HG02798 (cell line): ENCODE measurements around the gene RTN1.

Source experiments
- ATAC-seq: cut with Tn5 transposase; IDR thresholded peaks from one replicate; pipeline ENCODE4 v1.9.1; 2021; ENCODE audit warnings: mild to moderate bottlenecking; ENCODE audit not compliant: unreplicated experiment, poor library complexity

RTN1 gene, protein sequence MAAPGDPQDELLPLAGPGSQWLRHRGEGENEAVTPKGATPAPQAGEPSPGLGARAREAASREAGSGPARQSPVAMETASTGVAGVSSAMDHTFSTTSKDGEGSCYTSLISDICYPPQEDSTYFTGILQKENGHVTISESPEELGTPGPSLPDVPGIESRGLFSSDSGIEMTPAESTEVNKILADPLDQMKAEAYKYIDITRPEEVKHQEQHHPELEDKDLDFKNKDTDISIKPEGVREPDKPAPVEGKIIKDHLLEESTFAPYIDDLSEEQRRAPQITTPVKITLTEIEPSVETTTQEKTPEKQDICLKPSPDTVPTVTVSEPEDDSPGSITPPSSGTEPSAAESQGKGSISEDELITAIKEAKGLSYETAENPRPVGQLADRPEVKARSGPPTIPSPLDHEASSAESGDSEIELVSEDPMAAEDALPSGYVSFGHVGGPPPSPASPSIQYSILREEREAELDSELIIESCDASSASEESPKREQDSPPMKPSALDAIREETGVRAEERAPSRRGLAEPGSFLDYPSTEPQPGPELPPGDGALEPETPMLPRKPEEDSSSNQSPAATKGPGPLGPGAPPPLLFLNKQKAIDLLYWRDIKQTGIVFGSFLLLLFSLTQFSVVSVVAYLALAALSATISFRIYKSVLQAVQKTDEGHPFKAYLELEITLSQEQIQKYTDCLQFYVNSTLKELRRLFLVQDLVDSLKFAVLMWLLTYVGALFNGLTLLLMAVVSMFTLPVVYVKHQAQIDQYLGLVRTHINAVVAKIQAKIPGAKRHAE

DNA sequence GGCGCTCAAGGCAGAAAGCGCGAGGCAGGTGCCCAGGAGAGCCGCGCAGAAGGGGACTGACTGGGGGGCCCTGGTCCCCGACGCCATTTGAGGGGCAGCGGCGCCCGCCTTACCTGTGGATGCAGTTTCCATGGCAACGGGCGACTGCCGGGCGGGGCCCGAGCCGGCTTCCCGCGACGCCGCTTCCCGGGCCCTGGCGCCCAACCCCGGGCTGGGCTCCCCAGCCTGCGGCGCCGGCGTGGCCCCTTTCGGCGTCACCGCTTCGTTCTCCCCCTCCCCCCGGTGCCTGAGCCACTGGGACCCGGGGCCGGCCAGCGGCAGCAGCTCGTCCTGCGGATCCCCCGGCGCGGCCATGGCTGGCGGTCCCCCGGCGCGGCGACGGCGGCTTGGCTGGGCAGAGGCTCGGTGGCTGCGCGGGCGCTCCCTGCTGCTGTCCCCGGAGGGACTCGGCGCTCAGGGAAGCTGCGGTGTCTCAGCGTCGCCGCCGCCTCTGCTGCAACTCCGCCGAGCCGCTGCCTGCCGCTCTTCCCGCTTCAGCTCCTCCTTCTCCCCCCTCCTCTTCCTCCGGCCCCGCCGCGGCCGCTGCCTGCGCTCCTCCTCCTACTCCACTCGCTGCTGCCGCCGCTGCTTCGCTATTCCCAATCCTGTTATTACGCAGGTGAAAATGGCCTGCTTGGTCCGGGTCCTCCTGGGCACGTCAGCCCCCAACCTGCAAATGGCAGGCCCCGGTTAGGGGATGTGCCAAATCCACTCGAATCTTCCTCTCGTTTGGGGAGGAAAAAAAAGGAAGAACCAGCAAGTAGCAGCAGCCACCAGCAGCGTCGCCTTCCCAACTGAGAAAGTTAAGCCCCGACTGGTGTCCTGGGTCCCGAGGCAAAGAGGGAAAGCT lies at the start of gene RTN1:
RTN1 (minus strand) TSS at position 500 of the 889 bp plus-strand sequence; CDS start at position 354, 146 bp downstream.
- peak; percentile 79 for ATAC-seq

DNA sequence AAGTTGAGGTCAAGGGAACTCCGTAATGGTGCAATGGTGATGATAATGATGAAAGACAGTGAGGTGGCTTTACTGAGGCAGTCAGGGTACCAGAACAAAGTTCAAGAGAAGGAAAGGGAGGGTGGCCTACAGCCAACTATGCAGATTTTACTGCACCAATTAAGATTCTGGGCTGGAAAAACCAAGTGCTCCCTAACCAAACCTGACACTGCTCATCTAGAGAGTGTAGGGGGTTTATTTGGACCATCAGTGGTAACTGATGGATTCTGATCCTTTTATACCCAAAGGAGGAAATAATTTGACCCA lies 49.8 kb upstream of the RTN1 start:
- no peak for ATAC-seq

DNA sequence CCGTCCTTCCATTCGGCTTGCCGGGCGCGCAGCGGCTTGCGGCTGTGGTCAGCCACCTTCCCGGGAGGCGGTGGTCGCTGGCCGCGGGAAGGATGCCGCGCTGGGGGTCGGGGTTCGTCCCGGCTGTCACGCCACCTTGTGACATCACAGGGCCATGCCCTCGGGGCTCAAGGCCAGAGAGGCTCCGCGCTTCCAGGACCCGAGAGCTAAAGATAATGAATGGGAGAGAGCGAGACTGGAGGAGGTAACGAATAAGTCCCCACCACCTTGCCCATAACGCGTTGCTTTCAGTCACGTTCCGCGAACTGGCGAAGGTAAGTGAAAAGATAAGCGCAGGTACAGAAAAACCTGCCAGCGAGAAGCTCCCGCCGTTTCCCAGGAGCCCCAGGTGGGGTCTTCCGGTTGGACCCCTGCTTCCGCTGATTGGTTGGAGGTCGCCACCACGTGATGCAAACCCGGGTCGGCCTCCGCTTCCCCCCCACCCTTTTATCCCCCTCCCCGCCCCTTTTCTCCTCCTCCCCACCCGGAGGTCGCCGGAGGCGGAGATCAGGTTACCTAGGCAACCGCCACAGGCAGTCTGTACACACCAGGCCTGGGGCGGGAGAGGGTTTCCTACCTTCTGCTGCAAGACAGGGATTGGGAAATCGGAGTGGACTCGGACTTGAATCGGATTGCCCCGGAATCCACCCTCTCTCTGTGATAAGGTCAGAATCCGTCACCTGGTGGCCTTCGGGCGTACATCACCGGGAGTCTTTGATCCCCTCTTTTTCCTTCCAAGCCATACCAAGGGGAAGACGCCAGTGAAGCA lies 49.2 kb upstream of the RTN1 start, which contains the start of gene LRRC9:
LRRC9 (plus strand) TSS at position 575 of the 808 bp plus-strand sequence.
- no peak for ATAC-seq

DNA sequence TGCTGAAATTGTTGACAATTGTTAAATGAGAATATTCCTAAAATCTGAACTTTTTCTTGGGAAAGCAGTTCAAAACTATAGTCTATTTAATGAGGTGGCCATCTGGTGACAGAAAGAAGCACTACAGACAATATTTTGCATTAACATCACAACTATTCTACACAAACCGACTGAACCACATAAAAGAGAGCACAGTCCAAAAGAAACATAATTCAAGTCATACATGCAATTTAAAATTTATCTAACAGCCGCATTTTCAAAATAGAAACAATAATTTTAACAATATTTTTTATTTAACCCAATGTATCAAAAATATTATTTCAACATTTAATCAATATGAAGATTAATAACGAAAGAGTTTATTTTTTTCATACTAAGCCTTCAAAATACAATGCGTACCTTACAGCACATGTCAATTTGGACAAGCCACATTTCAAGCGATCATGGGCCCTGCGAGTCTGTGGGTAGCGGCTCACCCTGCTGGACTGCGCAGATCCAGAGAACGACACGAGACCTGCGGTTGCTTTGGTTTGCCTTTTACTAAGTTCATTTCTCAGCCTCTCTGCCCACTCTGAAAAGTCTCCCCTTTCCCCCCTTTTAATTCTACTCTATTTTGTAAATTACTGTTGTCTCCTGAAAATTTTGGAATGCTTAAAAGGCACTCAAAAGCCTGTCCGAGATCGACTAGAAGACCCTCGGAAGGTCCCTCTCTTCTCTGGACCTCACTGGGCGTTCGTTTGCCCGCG lies 48.4 kb upstream of the RTN1 start:
- ATAC-seq: peak; percentile 55

DNA sequence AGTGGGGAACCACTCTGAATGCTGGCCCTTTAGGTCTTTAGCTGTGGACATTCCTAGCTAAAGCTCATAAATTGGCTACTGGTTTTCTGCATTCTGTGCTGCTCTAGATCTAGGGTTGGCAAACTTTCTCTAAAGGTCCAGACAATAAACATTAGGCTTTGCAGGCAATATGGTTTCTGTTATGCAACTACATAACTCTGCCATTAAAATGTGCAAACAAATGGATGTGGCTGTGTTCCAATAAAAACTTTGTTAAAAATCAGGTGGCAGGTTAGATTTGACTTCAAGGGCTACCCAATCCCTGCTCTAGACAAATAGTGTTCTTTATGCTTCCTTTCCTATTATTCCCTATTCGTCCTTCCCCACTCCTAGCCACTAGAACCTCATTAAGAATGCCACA lies 42.6 kb upstream of the RTN1 start:
- ATAC-seq: no peak

DNA sequence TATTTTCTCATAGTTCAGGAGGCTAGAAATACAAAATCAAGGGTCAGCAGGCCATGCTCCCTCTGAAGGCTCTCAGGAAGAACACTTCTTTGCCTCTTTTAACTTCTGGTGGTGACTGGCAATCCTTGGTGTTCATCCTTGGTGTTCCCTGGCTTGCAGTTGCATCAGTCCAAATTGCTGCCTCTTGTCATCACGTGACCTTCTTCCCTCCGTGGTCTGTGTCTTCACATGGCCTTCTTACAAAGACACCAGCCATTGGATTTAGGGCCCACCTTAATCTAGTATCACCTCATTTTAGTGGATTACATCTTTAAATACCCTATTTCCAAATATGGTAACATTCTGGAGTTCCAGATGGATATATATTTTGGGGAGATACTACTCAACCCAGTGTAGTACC lies 41.9 kb upstream of the RTN1 start:
- ATAC-seq: no peak

DNA sequence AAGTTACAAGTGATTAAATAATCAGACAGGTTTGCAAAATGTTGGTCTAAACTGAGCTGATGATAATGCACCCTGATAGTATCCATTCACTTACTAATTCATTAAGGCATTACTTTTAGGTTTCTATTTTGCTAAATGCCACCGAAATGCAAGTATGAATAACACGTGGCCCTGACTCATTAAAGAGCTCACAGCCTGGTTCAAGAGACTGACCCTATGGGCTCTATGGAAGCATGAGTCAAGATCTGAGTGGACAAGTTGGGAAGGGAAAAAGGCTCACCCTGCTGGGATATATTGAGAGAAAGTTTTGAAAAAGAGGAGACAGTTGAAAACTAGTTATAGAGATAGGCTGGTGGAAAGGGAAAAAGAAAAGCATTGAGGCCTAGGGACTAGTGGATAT lies 34.6 kb upstream of the RTN1 start:
- ATAC-seq: no peak

DNA sequence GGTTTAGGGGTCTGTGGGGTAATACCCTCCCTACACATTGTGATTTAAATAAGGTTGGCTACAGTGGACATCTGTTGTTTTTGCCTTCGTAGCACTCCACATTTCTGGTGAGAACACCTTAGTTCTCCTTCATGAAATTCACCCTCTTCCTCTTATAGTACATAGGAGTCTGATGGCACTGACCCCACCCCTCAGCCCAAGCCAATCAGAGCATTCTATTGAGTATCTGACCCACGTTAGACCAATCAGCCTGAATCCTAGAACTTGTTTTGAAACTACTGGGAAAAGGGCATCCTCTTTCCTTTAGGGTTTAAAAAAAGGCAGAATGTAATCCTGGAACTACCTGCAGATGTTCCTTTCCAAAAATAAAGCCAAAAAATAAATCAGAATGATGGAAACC lies 33.6 kb upstream of the RTN1 start:
- ATAC-seq: no peak

DNA sequence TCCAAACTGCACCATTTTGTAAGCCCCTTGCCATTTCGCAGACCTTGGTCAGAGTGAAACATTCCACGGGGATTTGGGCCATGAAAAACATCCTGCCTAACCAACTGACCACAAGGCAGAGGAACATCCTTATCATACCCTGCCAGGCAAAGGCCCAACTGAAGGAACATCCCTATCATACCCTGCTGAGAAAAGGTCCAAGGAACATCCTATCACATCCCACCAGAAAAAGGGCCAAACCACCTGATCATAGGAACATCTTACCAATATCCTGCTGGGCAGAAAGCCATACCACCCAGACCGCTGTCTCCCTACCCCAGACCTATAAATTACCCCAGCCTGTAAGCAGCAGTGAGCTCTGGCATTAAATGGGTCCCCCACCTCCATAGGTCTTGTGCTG lies 30.0 kb upstream of the RTN1 start:
- ATAC-seq: no peak

DNA sequence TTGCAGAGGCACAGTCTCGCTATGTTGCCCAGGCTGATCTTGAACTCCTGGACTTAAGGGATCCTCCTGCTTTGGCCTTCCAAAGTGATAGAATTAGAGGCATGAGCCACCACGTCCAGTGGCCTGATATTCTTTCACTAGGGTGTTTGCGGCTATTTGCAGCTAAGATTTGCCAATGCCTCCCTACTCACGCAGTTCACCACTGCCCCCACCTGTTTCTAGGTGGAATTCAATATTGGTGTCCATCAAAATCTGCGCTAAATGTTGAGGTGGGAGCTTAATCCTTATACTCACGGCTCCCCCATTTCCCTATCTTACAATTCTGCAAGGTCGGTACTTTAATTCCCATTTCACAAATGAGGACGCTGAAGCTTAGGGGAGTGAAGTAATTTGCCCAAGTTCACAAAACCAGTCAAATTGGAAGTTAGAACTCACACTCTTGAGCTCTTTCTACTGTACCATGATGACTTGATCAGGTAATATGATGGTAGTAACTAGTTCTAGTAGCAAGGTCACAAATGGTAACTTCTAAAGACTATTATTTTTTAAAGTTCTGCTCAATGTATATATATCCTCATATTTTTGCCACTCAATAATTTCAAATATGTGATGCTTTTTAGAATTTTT lies 27.3 kb upstream of the RTN1 start:
- no peak for ATAC-seq

DNA sequence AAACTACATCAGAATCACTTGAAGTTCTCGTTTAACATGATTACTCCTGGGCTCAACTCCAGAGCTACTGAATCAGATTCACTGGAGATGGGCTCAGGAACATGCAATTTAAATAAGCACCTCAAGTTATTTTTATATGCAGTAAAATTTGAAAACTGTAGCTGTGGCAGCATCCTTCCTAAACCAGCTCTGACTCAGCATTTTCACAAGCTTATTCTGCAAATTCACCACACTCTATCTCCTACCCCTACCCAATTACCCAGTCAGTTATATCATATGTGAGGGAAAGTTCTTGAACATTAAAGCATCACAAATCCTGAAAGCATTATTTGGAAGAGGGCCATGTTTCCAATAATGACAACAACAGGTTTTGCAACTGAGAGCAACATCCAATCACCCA lies 25.1 kb upstream of the RTN1 start:
- no peak for ATAC-seq

DNA sequence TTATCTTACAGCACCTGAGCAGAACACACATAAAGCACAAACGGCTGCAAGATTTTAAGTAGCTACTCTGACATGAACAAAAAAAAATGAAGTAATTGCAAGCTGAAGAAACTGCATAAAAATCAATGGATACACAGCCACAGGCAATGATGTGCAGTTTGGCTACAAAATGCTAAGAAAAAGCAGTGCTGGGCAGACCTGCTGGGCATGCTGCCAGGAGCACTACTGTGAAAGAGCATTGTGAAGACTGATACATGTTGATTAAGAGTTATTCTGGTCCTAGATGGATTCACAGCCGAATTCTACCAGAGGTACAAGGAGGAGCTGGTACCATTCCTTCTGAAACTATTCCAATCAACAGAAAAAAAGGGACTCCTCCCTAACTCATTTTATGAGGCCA lies 20.1 kb upstream of the RTN1 start:
- ATAC-seq: no peak

DNA sequence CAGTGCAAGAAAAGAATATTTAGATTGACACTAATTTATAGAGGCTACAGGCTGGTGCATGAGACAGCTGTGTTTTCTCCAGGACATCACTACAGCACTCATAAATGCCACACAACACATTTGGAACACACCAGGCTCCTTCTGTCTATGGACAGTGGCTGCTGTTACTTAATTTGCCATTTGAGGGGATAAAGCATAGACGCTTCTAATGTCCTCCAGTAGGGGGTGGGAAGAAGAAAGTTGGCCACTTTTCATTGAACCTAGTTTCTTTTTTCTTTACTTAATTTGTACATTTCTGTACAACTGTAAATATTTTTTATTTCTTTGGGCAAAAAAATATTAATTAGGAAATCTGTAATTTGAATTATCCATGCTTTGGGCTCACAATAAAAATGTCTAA lies 12.4 kb upstream of the RTN1 start:
- ATAC-seq: no peak

DNA sequence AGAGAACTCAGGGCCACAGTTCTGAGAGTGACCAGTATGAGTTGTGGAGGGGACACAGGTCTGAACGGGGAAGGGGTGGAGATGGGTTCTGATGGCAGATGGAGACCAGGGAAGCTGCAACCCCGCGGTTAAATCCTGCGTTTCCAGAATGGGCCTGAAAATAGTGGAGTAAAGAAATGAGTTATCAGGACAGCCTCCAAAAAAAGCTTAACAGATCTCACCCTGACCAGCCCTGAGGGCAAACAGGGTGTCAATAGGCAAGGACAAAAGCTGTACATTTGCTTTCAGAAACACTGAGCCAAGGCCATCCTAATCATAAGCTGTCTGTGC lies 555 bp upstream of the RTN1 start:
- no peak for ATAC-seq

DNA sequence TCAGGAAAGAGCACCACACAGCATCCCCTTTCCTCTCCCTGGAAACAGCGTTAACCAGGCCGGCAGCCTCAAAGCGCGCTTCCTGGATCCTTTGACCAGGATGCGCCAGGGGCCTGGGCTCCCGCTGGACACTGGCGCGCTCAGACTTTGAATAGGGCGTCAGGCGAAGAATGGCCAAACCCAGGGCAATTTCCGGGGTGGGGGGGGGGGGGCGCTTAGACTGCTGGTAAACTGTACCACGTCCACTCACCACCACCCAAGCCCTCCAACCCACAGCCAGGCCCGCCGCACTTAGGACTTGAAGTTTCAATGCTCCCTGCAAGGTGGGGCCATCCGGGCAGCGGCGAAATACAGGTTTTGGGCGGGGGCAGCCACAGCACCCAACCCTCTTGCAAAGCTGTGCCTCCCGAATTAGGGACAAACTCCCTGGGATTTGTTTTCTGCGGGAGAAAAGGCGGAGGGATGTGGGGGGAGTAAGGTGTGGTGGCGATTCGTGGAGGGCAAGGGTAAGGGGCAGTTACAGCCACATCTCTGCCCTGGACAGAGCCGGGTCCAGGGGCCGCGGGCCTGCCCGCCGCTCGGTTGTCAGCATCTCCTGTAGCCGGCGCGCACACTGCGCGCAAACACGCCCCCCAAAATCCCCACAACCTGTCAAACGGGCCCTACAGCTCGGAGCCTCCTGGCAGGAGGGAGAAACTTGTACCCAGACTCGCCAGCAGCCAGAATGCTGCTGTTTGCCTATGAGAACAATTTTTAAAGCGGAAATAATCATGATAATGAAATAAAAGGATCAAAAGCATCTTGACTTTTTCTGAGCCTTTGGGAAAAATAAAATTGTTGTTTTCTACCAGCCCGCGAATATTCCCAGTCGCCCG lies 958 bp downstream of the RTN1 start:
- ATAC-seq: no peak

DNA sequence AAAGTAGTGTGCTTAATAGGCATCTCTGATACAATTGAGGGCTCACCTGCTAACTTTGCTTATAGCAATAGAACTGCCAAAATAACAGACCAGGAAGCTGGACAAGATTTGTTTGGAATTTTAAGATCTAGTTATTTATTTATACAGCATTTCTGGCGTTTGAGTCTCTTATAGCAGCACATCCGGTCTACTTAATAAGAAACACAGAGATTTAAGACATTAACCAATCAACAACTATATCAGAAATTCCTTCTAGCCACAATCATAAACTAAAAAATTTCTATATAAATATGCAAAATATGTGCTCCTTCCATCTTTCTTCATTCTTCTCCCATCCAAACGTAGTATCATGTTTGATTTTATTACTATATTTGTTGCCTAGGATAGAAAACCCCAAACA lies 2.6 kb downstream of the RTN1 start:
- ATAC-seq: no peak

DNA sequence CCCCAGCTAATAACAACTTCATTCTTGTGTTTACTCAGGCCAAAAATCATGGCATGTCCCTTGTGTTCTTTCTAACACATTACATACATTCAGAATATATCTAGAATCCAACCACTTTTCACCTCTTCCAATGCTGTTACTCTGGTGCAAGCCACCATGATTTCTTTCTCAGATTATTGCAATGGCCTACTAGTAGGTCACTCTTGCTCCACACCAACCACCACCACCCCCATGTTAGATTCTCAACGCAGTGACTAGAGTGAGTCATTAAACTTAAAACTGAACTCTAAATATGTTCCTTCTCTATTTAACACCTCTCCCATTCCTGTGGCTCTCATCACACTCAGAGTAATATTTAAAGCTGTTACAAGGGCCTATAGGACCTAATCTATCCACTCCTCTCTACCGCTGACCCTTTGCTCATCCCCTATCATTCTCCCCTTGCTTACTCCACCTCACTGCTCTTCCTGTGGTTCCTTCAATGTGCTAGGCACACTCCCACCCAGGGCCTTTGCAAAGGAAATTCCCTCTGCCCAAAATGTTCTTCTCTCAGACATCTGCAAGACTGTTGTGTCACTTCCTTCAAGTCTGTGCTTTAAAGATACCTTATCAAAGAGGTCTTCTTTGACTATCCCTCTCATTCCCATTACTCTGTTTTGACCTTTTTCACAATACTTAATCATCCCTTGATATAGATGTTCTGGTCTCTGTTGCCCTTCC lies 6.6 kb downstream of the RTN1 start:
- ATAC-seq: no peak
